A549 (cell line): Measurements from ENCODE around the gene EHBP1. TPM values are rescaled to one million over a fixed set of nuclear protein-coding genes. Genes with fewer than 3 reads are reported as not detected.

ENCODE experiments used
- ATAC-seq, 2 experiments: fragments of 200-7000 bp in 1 of 2; fragments of >200 bp in 1 of 2; cut with Nextera tagmentation in 1 of 2; cut with Tn5 transposase in 1 of 2; 3 replicates each; pipeline versions ENCODE4 v1.8.0 to v1.9.1; 2018 to 2020; ENCODE audit warnings: mild to moderate bottlenecking in 1 of 2, moderate library complexity in 1 of 2
- CTCF ChIA-PET: fragments of 300-600 bp; sonication (Branson Sonifier 250); formaldehyde crosslinking; extraction: SDS; loops from one replicate; lab custom pipeline; 2021; ENCODE audit warnings: antibody characterized with exemption, inconsistent platforms; lab: Yijun Ruan, JAX
- POLR2A ChIA-PET: fragments of 350-600 bp; formaldehyde crosslinking; extraction: SDS; loops from one replicate; lab custom pipeline; 2021; ENCODE audit warnings: antibody characterized with exemption, inconsistent platforms; lab: Yijun Ruan, JAX
- DNase-seq, 2 experiments: peaks; one replicate each; pipeline versions ENCODE4 v3.0.0 to v3.0.0-alpha.2; 2011 to 2016; ENCODE audit warnings: low read depth in 1 of 2, low spot score in 1 of 2
- FAIRE-seq: peaks from 2 replicates; lab custom pipeline; 2011; peaks lifted over from hg19 to GRCh38; lab: Jason Lieb, UNC
- H3K27ac ChIP-seq, 2 experiments: fragments of >200 bp; sonication (Bioruptor Twin); formaldehyde crosslinking; 3 replicates each; pipeline ENCODE4 v1.5.1; 2016 to 2017
- H3K4me1 ChIP-seq: fragments of >200 bp; sonication (Bioruptor Twin); formaldehyde crosslinking; 3 replicates; pipeline ENCODE4 v1.6.1; 2016
- H3K4me2 ChIP-seq: fragments of >200 bp; sonication (Bioruptor Twin); formaldehyde crosslinking; 3 replicates; pipeline ENCODE4 v1.6.1; 2016
- H3K4me3 ChIP-seq: fragments of >200 bp; sonication (Bioruptor Twin); formaldehyde crosslinking; 3 replicates; pipeline ENCODE4 v1.5.1; 2016
- H3K9me3 ChIP-seq: fragments of >200 bp; sonication (Bioruptor Twin); formaldehyde crosslinking; 3 replicates; pipeline ENCODE4 v1.6.1; 2016
- BCL3 ChIP-seq: fragments of >200 bp; sonication (Bioruptor Twin); formaldehyde crosslinking; IDR thresholded peaks from 3 replicates; pipeline ENCODE4 v1.6.1; 2016
- CBX8 ChIP-seq: fragments of 200-600 bp; sonication (generic); IDR thresholded peaks from 2 replicates; pipeline ENCODE4 v1.6.1; 2016
- CTCF ChIP-seq: fragments of >200 bp; sonication (Bioruptor Twin); formaldehyde crosslinking; IDR thresholded peaks from 3 replicates; pipeline ENCODE4 v1.5.1; 2016
- EHF ChIP-seq: fragments of 250-450 bp; sonication (Bioruptor Pico); IDR thresholded peaks from 2 replicates; pipeline ENCODE4 v1.5.0; 2020; ENCODE audit warnings: mild to moderate bottlenecking
- EHMT2 ChIP-seq: fragments of 200-600 bp; sonication (generic); IDR thresholded peaks from 2 replicates; pipeline ENCODE4 v1.6.1; 2016; ENCODE audit warnings: antibody characterized with exemption, low read depth, mild to moderate bottlenecking, moderate library complexity
- ELK1 ChIP-seq: fragments of 150-350 bp; IDR thresholded peaks from 2 replicates; pipeline ENCODE4 v1.6.1; 2014; ENCODE audit warnings: low read depth, mild to moderate bottlenecking, low read length
- FOSB ChIP-seq: fragments of 250-450 bp; sonication (Bioruptor Pico); IDR thresholded peaks from 2 replicates; pipeline ENCODE4 v1.5.0; 2020; ENCODE audit warnings: mild to moderate bottlenecking, moderate library complexity
- GATA3 ChIP-seq: IDR thresholded peaks from 2 replicates; pipeline ENCODE4 v1.6.1; 2012; ENCODE audit warnings: borderline replicate concordance
- HOXA7 ChIP-seq: fragments of 250-450 bp; sonication (Bioruptor Pico); IDR thresholded peaks from 2 replicates; pipeline ENCODE4 v1.5.0; 2020; ENCODE audit warnings: mild to moderate bottlenecking, moderate library complexity
- KDM5A ChIP-seq: fragments of 200-600 bp; sonication (generic); IDR thresholded peaks from 2 replicates; pipeline ENCODE4 v1.6.1; 2016; ENCODE audit warnings: antibody characterized with exemption, mild to moderate bottlenecking
- MAX ChIP-seq: IDR thresholded peaks from 2 replicates; pipeline ENCODE4 v1.6.1; 2012
- NFE2L2 ChIP-seq: fragments of 150-350 bp; conservative IDR thresholded peaks from 2 replicates; pipeline ENCODE4 v1.6.1; 2014; ENCODE audit warnings: low read length
- NR3C1 ChIP-seq: fragments of >200 bp; sonication (Bioruptor Twin); formaldehyde crosslinking; IDR thresholded peaks from 3 replicates; pipeline ENCODE4 v1.6.1; 2017
- POLR2A ChIP-seq: IDR thresholded peaks from 2 replicates; pipeline ENCODE4 v1.6.1; 2012; ENCODE audit warnings: mild to moderate bottlenecking, low read length
- RAD21 ChIP-seq, 2 experiments: fragments of >200 bp in 1 of 2; sonication (Bioruptor Twin) in 1 of 2; formaldehyde crosslinking in 1 of 2; IDR thresholded peaks in 1 of 2; conservative IDR thresholded peaks in 1 of 2; 2 replicates in 1 of 2; 3 replicates in 1 of 2; pipeline ENCODE4 v1.6.1; 2012 to 2018; ENCODE audit warnings: inconsistent platforms in 1 of 2
- RCOR1 ChIP-seq: fragments of 150-350 bp; IDR thresholded peaks from 2 replicates; pipeline ENCODE4 v1.6.1; 2014; ENCODE audit warnings: antibody characterized with exemption, low read length, low read depth
- REST ChIP-seq: fragments of 200-600 bp; sonication (generic); IDR thresholded peaks from 2 replicates; pipeline ENCODE4 v1.6.1; 2016; ENCODE audit warnings: antibody characterized with exemption, mild to moderate bottlenecking, moderate library complexity
- RFX5 ChIP-seq: fragments of 450-650 bp; IDR thresholded peaks from 2 replicates; pipeline ENCODE4 v1.7.1; 2014; ENCODE audit warnings: antibody characterized with exemption, mild to moderate bottlenecking, moderate library complexity
- SMC3 ChIP-seq: fragments of >200 bp; sonication (Bioruptor Twin); formaldehyde crosslinking; IDR thresholded peaks from 3 replicates; pipeline ENCODE4 v1.6.1; 2018; ENCODE audit warnings: inconsistent platforms
- SREBF2 ChIP-seq: fragments of 450-650 bp; IDR thresholded peaks from 2 replicates; pipeline ENCODE4 v1.6.1; 2014; ENCODE audit warnings: mild to moderate bottlenecking, moderate library complexity
- TFCP2L1 ChIP-seq: fragments of 250-450 bp; sonication (Bioruptor Pico); IDR thresholded peaks from 2 replicates; pipeline ENCODE4 v1.5.0; 2021; ENCODE audit warnings: mild to moderate bottlenecking
- USF2 ChIP-seq: fragments of 450-650 bp; IDR thresholded peaks from 2 replicates; pipeline ENCODE4 v1.6.1; 2014; ENCODE audit warnings: antibody characterized with exemption
- ZC3H11A ChIP-seq: fragments of 450-650 bp; IDR thresholded peaks from 2 replicates; pipeline ENCODE4 v1.6.1; 2014; ENCODE audit warnings: antibody characterized with exemption, mild to moderate bottlenecking
- ZFP36 ChIP-seq: fragments of 450-650 bp; IDR thresholded peaks from 2 replicates; pipeline ENCODE4 v1.6.1; 2014; ENCODE audit warnings: borderline replicate concordance; ENCODE audit not compliant: partially characterized antibody
- ZNF302 ChIP-seq: fragments of 250-450 bp; sonication (Bioruptor Pico); IDR thresholded peaks from 2 replicates; pipeline ENCODE4 v1.9.0; 2021; ENCODE audit warnings: inconsistent platforms, mild to moderate bottlenecking, moderate library complexity
- ZSCAN20 ChIP-seq: fragments of 250-450 bp; sonication (Bioruptor Pico); IDR thresholded peaks from 2 replicates; pipeline ENCODE4 v1.8.0; 2022; ENCODE audit warnings: mild to moderate bottlenecking, moderate library complexity
- WGBS: methylation state at CpG from one replicate; pipeline ENCODE4 v1.1.6; 2017; ENCODE audit errors: missing lambda C conversion rate; 5-methylcytosine and 5-hydroxymethylcytosine counted together
- polyA plus RNA-seq, 4 experiments: library from polyadenylated mRNA; depleted of rRNA in 3 of 4; stranded (reverse); fragments of >200 nt; fragmentation: RNase III in 1 of 4; extraction: RNeasy Plus Mini Kit Qiagen cat#74134 plus additional on column Dnase treatment in 1 of 4; gene quantifications; 2 replicates in 3 of 4; 3 replicates in 1 of 4; pipeline ENCODE4 v1.2.3, GENCODE V29; 2011 to 2017

The EHBP1 gene
- polyA plus RNA-seq, 2 of the 4 experiments (the other 2 are of a cell fraction): 65.7 to 204 TPM

GRCh38 chr2:62672601-62673000 lies 32.9 kb upstream of the EHBP1 start:
- H3K27ac ChIP-seq: peak overlapping the region; percentile 69 to 75
- FAIRE-seq (peak; percentile 92), DNase-seq (peak; percentile 32 to 72), ATAC-seq (peak; percentile 77 to 97)
- H3K9me3 ChIP-seq: no peaks in the 10 kb centered on the region
- POLR2A ChIA-PET: interaction anchor here (0.9 kb wide), 1 partner anchor 33 kb away, joined by 4 read pairs; the partner anchor contains the start of gene EHBP1
- H3K4me2 ChIP-seq: peak overlapping the region; percentile 71
- CTCF ChIA-PET: interaction anchor here (0.6 to 2.1 kb wide), 2 partner anchors 11 to 18 kb away, joined by 3 to 6 read pairs; no protein-coding TSS in a partner anchor
- peaks cover 21% of the 10 kb centered on the region for H3K4me1 ChIP-seq
- TF ChIP-seq EHF (CRISPR knock-in tag): no peak
- 0 out of 5 replicates have a peak, but pooled peaks of 1 of the 2 experiments have one; percentile 4 for TF ChIP-seq RAD21 (conservative IDR thresholded peaks at IDR 0.05 in 1 of 2, IDR thresholded peaks at IDR 0.05 in 1 of 2)
- TF ChIP-seq CTCF: no peak
- TF ChIP-seq TFCP2L1 (CRISPR knock-in tag): no peak
- TF ChIP-seq REST: no peak
- TF ChIP-seq ZC3H11A: no peak
- no peak for TF ChIP-seq FOSB (CRISPR knock-in tag)
- TF ChIP-seq NR3C1: no peak
- TF ChIP-seq ELK1: no peak
- no peak for TF ChIP-seq ZNF302
- no peak for TF ChIP-seq NFE2L2
- no peak for TF ChIP-seq CBX8
- no peak for TF ChIP-seq EHMT2
- TF ChIP-seq GATA3: peak; percentile 58; the same call in 1 of the 2 replicates
- no peak for TF ChIP-seq ZFP36
- no peak for TF ChIP-seq RCOR1
- TF ChIP-seq POLR2A: no peak
- no peak for TF ChIP-seq KDM5A
- no peak for TF ChIP-seq USF2
- TF ChIP-seq ZSCAN20: no peak
- no peak for TF ChIP-seq BCL3
- no peak for TF ChIP-seq RFX5
- no peak for TF ChIP-seq HOXA7
- no peak for TF ChIP-seq SREBF2
- no peak; the same call in 2 of the 3 replicates for TF ChIP-seq SMC3
- TF ChIP-seq MAX: 0 out of 2 replicates have a peak, but pooled peaks have one; percentile 17
- H3K4me3 ChIP-seq: no peak overlapping the region
- WGBS: 65% methylated on average over 1 of the region's 1 CpG
